PC-3 (cell line): ENCODE results near the gene PRRC2B. TPM values are rescaled to one million over a fixed set of nuclear protein-coding genes. Genes with fewer than 3 reads are reported as not detected.

Source experiments
- ATAC-seq: fragments of 200-7000 bp; cut with Tn5 transposase; 2 replicates; pipeline ENCODE4 v1.9.1; 2020; ENCODE audit warnings: mild to moderate bottlenecking, moderate library complexity
- BruUV-seq: library from RNA; stranded (reverse); fragments of 400-500 nt; replicated peaks from 2 replicates; lab custom pipeline; 2021; lab: Mats Ljungman, UMichigan
- CTCF ChIA-PET: fragments of 300-600 bp; sonication (Branson Sonifier 250); formaldehyde crosslinking; loops from one replicate; lab custom pipeline; 2022; ENCODE audit warnings: antibody characterized with exemption; lab: Charles Lee
- POLR2A ChIA-PET: fragments of 300-600 bp; sonication (Branson Sonifier 250); formaldehyde crosslinking; loops from one replicate; lab custom pipeline; 2022; ENCODE audit warnings: antibody characterized with exemption; ENCODE audit not compliant: unreplicated experiment; lab: Charles Lee
- DNase-seq: peaks from one replicate; pipeline ENCODE4 v3.0.0-alpha.2; 2015
- H2AFZ ChIP-seq: fragments of 300-600 bp; sonication (generic); 2 replicates; pipeline ENCODE4 v1.6.0; 2016; ENCODE audit warnings: antibody characterized with exemption, low read length
- H3F3A ChIP-seq: fragments of 300-600 bp; sonication (generic); one replicate; pipeline ENCODE4 v1.6.0; 2017; ENCODE audit warnings: antibody characterized with exemption, low read length, control low read depth, mild to moderate bottlenecking; ENCODE audit not compliant: unreplicated experiment
- H3K27ac ChIP-seq: fragments of 300-600 bp; sonication (generic); 2 replicates; pipeline ENCODE4 v1.5.1; 2016; ENCODE audit warnings: mild to moderate bottlenecking, low read length
- H3K27me3 ChIP-seq: fragments of 300-600 bp; sonication (generic); 2 replicates; pipeline ENCODE4 v1.6.1; 2016; ENCODE audit warnings: low read length, mixed read lengths
- H3K36me3 ChIP-seq: fragments of 300-600 bp; sonication (generic); 2 replicates; pipeline ENCODE4 v1.6.1; 2016; ENCODE audit warnings: low read depth, mixed run types, low read length, mixed read lengths
- H3K4me1 ChIP-seq: fragments of 300-600 bp; sonication (generic); 2 replicates; pipeline ENCODE4 v1.5.1; 2016; ENCODE audit warnings: low read length; ENCODE audit not compliant: insufficient read depth
- H3K4me2 ChIP-seq: fragments of 300-600 bp; sonication (generic); 2 replicates; pipeline ENCODE4 v1.6.0; 2016; ENCODE audit warnings: low read length
- H3K4me3 ChIP-seq: fragments of 300-600 bp; sonication (generic); 2 replicates; pipeline ENCODE4 v1.5.1; 2016; ENCODE audit warnings: mild to moderate bottlenecking, low read length, mixed read lengths
- H3K79me2 ChIP-seq: fragments of 300-600 bp; sonication (generic); 2 replicates; pipeline ENCODE4 v1.6.1; 2017; ENCODE audit warnings: low read length, mixed read lengths
- H3K9ac ChIP-seq: fragments of 300-600 bp; sonication (generic); 2 replicates; pipeline ENCODE4 v1.6.0; 2016; ENCODE audit warnings: mild to moderate bottlenecking, low read length
- H3K9me2 ChIP-seq: fragments of 300-600 bp; sonication (generic); replicated peaks from 2 replicates; pipeline ENCODE4 v1.6.1; 2016; ENCODE audit warnings: mixed run types, low read length, mixed read lengths
- H3K9me3 ChIP-seq: fragments of 300-600 bp; sonication (generic); 2 replicates; pipeline ENCODE4 v1.6.1; 2016; ENCODE audit warnings: low read length, mixed read lengths
- H4K20me1 ChIP-seq: fragments of 300-600 bp; sonication (generic); 2 replicates; pipeline ENCODE4 v1.6.1; 2016; ENCODE audit warnings: low read length, mixed read lengths
- CTCF ChIP-seq: fragments of 300-600 bp; sonication (generic); conservative IDR thresholded peaks from 2 replicates; pipeline ENCODE4 v1.5.1; 2017; ENCODE audit warnings: antibody characterized with exemption, low read depth, mild to moderate bottlenecking, low read length
- EZH2 ChIP-seq: fragments of 300-600 bp; sonication (generic); IDR thresholded peaks from one replicate; pipeline ENCODE4 v1.6.1; 2017; ENCODE audit warnings: antibody characterized with exemption, mild to moderate bottlenecking, low read length; ENCODE audit not compliant: unreplicated experiment
- EZH2phosphoT487 ChIP-seq: fragments of 300-600 bp; sonication (generic); IDR thresholded peaks from 2 replicates; pipeline ENCODE4 v1.6.1; 2018; ENCODE audit warnings: mild to moderate bottlenecking, antibody characterized with exemption, low read length, borderline replicate concordance
- intact Hi-C: fragments of 100-400 bp; cut with micrococcal nuclease; formaldehyde crosslinking; loops from 2 replicates; pipeline ENCODE4 v1.9.0; 2023
- total RNA-seq: library from RNA; depleted of rRNA; stranded (reverse); fragments of >200 nt; gene quantifications from 2 replicates; pipeline ENCODE4 v1.2.3, GENCODE V29; 2014

PRRC2B gene
- total RNA-seq, 1 experiment from 2014 or later, result 46.9 TPM

- H3K36me3 ChIP-seq, result peaks cover 19% of the 10 kb centered on the region
- no peaks in the 10 kb centered on the region for H3K4me1 ChIP-seq
- ChIA-PET CTCF (no interaction called here), POLR2A (no interaction called here)
- H4K20me1 ChIP-seq, result no peaks in the 10 kb centered on the region
- no peak overlapping the region for H3K4me3 ChIP-seq
- no peak for DNase-seq
- intact Hi-C loops, result no loop called here
- no peak overlapping the region for H3K27ac ChIP-seq
- no peaks in the 10 kb centered on the region for H3K27me3 ChIP-seq
- H3K9ac ChIP-seq, result no peak overlapping the region
- no peaks in the 10 kb centered on the region for H3K9me2 ChIP-seq
- no peaks in the 10 kb centered on the region for H3K9me3 ChIP-seq
- BruUV-seq, result no TSS peak
- no peak for TF ChIP-seq EZH2phosphoT487
- TF ChIP-seq EZH2, result no peak
- no peak for TF ChIP-seq CTCF
- no peak overlapping the region for H3K4me2 ChIP-seq
- no peak overlapping the region for H2AFZ ChIP-seq
- ATAC-seq, result no peak
- no peaks in the 10 kb centered on the region for H3F3A ChIP-seq
- H3K79me2 ChIP-seq, result no peaks in the 10 kb centered on the region
These were observed 79.5 kb downstream of the PRRC2B start for GRCh38 chr9:131473198-131473885.

- no peak overlapping the region for H3K27ac ChIP-seq
- no peaks in the 10 kb centered on the region for H3K4me1 ChIP-seq
- H2AFZ ChIP-seq, result no peak overlapping the region
- no TSS peak for BruUV-seq
- CTCF ChIA-PET, result no interaction called here
- H3K9me3 ChIP-seq, result no peaks in the 10 kb centered on the region
- POLR2A ChIA-PET, result no interaction called here
- peaks cover 21% of the 10 kb centered on the region for H3K36me3 ChIP-seq
- no peaks in the 10 kb centered on the region for H4K20me1 ChIP-seq
- no peak overlapping the region for H3K4me2 ChIP-seq
- no peaks in the 10 kb centered on the region for H3K9me2 ChIP-seq
- no peak for TF ChIP-seq CTCF
- no peak for TF ChIP-seq EZH2phosphoT487
- no peak for TF ChIP-seq EZH2
- no peaks in the 10 kb centered on the region for H3K79me2 ChIP-seq
- no peaks in the 10 kb centered on the region for H3F3A ChIP-seq
- DNase-seq, result no peak
- H3K4me3 ChIP-seq, result no peak overlapping the region
- intact Hi-C loops, result no loop called here
- ATAC-seq, result no peak
- H3K27me3 ChIP-seq, result no peaks in the 10 kb centered on the region
- H3K9ac ChIP-seq, result no peak overlapping the region
These were observed 80.0 kb downstream of the PRRC2B start for GRCh38 chr9:131473891-131474290.

GRCh38 chr9:131474711-131475110, 80.8 kb downstream of the PRRC2B start:
- Histone ChIP-seq H3K9me2 (no peaks in the 10 kb centered on the region), H3K4me3 (no peak overlapping the region), H3K9ac (no peak overlapping the region), H3K36me3 (peaks cover 25% of the 10 kb centered on the region), H4K20me1 (no peaks in the 10 kb centered on the region), H3K79me2 (no peaks in the 10 kb centered on the region), H2AFZ (no peak overlapping the region), H3K9me3 (no peaks in the 10 kb centered on the region), H3K27me3 (no peaks in the 10 kb centered on the region), H3F3A (no peaks in the 10 kb centered on the region), H3K27ac (no peak overlapping the region), H3K4me2 (no peak overlapping the region), H3K4me1 (no peaks in the 10 kb centered on the region)
- ATAC-seq (no peak), DNase-seq (no peak)
- TF ChIP-seq EZH2 (no peak), EZH2phosphoT487 (no peak), CTCF (no peak)
- POLR2A ChIA-PET, result no interaction called here
- intact Hi-C loops, result no loop called here
- CTCF ChIA-PET, result no interaction called here
- BruUV-seq, result TSS peak; percentile 33
